T-helper 1 cell treated with Interleukin-12 subunit alpha and Interleukin-12 subunit beta and Interleukin-4 antibody, amounts not matched to agents 30 μg/mL and 1 μg/mL, for 36 hours (primary cell): ENCODE measurements around the gene ZBTB46.
A peak's percentile ranks its signal among the peaks of the same experiment; 100 is the strongest.

Experiments
- H3K27ac Mint-ChIP-seq: one replicate; pipeline ENCODE4 v1.8.0; 2021; ENCODE audit warnings: mild to moderate bottlenecking, mixed read lengths
- H3K27me3 Mint-ChIP-seq: one replicate; pipeline ENCODE4 v1.8.0; 2021; ENCODE audit warnings: low read depth, mixed read lengths
- H3K36me3 Mint-ChIP-seq: one replicate; pipeline ENCODE4 v1.8.0; 2021; ENCODE audit warnings: low read depth, mixed read lengths
- H3K4me1 Mint-ChIP-seq: one replicate; pipeline ENCODE4 v1.8.0; 2021; ENCODE audit warnings: low read depth, mixed read lengths
- H3K4me3 Mint-ChIP-seq: one replicate; pipeline ENCODE4 v1.8.0; 2021; ENCODE audit warnings: mild to moderate bottlenecking, moderate library complexity, mixed read lengths
- H3K9me3 Mint-ChIP-seq: one replicate; pipeline ENCODE4 v1.8.0; 2021; ENCODE audit warnings: mixed read lengths

The ZBTB46 gene

DNA sequence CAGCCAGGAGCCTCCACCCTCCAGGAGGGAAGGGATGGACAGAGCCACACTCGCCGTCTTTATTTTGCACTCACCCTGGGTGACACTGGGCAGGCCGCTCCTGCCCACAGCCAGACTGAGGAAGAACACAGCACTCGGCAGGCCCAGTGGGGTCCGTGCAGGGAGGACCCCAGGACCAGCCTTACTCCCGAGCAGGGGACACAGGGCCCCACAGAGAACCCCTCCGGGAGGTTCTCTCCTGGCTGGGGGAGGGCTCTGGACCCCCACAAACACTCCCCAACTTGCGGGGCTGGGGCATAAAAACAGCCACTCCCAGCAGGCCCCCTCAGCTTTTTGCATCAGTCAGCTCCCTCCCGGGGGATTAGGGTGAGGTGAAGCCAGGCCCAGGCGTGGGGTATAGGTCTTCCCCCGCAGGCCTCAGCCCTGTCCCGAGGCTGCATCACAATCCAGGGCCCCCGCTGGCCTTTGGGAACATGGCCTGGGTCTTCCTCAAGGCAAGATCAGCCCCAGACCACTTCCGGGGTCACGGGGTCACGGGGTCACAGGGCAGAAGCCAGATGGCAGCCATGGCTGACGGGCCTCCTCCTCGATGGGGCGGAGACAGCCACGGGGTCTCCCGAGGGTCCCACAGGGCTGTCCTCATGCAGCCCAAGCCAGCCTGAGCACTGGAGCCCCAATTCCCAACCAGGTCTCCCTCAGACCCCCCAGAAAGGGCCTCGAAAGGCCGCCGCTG, 131.4 kb downstream of the ZBTB46 start:
- peaks cover 3% of the 10 kb centered on the region for H3K36me3 Mint-ChIP-seq
- no peaks in the 10 kb centered on the region for H3K4me1 Mint-ChIP-seq
- no peaks in the 10 kb centered on the region for H3K9me3 Mint-ChIP-seq
- no peaks in the 10 kb centered on the region for H3K27me3 Mint-ChIP-seq
- H3K4me3 Mint-ChIP-seq: no peak overlapping the region
- H3K27ac Mint-ChIP-seq: no peak overlapping the region

DNA sequence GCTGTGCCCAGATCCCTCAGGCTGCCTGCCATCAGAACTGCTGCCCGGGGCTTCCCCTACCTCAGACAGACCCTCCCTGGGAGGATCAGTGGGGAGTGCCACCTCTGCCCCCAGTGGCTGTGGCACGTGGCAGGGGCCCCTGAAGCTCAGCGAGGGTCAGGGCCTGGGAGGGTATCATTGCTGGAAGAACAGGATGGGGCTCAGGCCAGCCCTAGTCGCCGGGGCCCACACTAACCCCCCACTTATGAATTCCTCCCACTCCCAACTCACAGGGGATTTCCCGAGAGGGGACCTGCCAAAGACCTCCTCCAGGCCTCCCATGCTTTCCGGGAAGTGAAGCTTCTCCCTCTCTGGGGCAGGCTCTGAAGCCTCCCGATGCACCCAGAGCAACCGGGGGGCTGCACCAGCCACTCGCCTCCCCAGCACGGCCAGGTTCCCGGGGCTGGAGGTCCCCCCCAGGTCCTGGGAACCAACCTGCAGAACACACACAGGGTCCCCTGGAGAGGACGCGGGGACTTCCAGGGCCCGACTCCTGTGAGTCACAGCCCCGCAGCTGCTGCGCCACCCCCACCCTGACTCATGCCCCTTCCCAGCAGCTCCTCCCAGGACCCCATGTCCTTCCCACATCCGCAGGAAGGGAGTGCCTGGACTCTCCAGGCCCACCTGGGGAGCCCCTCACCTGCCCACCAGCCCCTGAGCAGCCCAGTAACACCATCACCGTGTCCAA, 132.2 kb downstream of the ZBTB46 start:
- no peak overlapping the region for H3K27ac Mint-ChIP-seq
- H3K27me3 Mint-ChIP-seq: no peaks in the 10 kb centered on the region
- no peaks in the 10 kb centered on the region for H3K9me3 Mint-ChIP-seq
- H3K36me3 Mint-ChIP-seq: peaks cover under 1% of the 10 kb centered on the region
- H3K4me1 Mint-ChIP-seq: no peaks in the 10 kb centered on the region
- H3K4me3 Mint-ChIP-seq: no peak overlapping the region

- H3K27me3 Mint-ChIP-seq: no peaks in the 10 kb centered on the region
- no peaks in the 10 kb centered on the region for H3K9me3 Mint-ChIP-seq
- H3K36me3 Mint-ChIP-seq: peaks cover 3% of the 10 kb centered on the region
- H3K27ac Mint-ChIP-seq: no peak overlapping the region
- H3K4me3 Mint-ChIP-seq: no peak overlapping the region
- no peaks in the 10 kb centered on the region for H3K4me1 Mint-ChIP-seq
These were observed 133.1 kb downstream of the ZBTB46 start for GRCh38 chr20:63697868-63698545.

GRCh38 chr20:63697357-63697867, 133.7 kb downstream of the ZBTB46 start:
- H3K27me3 Mint-ChIP-seq: no peaks in the 10 kb centered on the region
- no peaks in the 10 kb centered on the region for H3K9me3 Mint-ChIP-seq
- H3K4me3 Mint-ChIP-seq: no peak overlapping the region
- H3K27ac Mint-ChIP-seq: no peak overlapping the region
- H3K4me1 Mint-ChIP-seq: no peaks in the 10 kb centered on the region
- H3K36me3 Mint-ChIP-seq: peaks cover 5% of the 10 kb centered on the region

DNA sequence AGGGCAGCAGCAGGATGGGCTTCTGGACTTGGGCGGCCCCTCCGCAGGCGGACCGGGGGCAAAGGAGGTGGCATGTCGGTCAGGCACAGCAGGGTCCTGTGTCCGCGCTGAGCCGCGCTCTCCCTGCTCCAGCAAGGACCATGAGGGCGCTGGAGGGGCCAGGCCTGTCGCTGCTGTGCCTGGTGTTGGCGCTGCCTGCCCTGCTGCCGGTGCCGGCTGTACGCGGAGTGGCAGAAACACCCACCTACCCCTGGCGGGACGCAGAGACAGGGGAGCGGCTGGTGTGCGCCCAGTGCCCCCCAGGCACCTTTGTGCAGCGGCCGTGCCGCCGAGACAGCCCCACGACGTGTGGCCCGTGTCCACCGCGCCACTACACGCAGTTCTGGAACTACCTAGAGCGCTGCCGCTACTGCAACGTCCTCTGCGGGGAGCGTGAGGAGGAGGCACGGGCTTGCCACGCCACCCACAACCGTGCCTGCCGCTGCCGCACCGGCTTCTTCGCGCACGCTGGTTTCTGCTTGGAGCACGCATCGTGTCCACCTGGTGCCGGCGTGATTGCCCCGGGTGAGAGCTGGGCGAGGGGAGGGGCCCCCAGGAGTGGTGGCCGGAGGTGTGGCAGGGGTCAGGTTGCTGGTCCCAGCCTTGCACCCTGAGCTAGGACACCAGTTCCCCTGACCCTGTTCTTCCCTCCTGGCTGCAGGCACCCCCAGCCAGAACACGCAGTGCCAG, 134.3 kb downstream of the ZBTB46 start, which contains the start of gene TNFRSF6B:
TSS of gene TNFRSF6B (plus strand) at position 25 of the 729 bp plus-strand sequence. CDS start at position 141, 116 bp downstream.
- no peak within 1 kb of the TSS for H3K4me3 Mint-ChIP-seq
- no peak within 1 kb of the TSS for H3K27ac Mint-ChIP-seq
- no peaks in the 10 kb centered on the region for H3K4me1 Mint-ChIP-seq
- H3K36me3 Mint-ChIP-seq: peaks cover 5% of the 10 kb centered on the region
- no peaks in the 10 kb centered on the region for H3K9me3 Mint-ChIP-seq
- no peaks in the 10 kb centered on the region for H3K27me3 Mint-ChIP-seq

- Mint-ChIP-seq H3K4me3 (no peak overlapping the region), H3K4me1 (no peaks in the 10 kb centered on the region), H3K9me3 (no peaks in the 10 kb centered on the region), H3K27me3 (no peaks in the 10 kb centered on the region), H3K27ac (no peak overlapping the region), H3K36me3 (peaks cover 5% of the 10 kb centered on the region)
These were observed 134.8 kb downstream of the ZBTB46 start for GRCh38 chr20:63696306-63696627.

DNA sequence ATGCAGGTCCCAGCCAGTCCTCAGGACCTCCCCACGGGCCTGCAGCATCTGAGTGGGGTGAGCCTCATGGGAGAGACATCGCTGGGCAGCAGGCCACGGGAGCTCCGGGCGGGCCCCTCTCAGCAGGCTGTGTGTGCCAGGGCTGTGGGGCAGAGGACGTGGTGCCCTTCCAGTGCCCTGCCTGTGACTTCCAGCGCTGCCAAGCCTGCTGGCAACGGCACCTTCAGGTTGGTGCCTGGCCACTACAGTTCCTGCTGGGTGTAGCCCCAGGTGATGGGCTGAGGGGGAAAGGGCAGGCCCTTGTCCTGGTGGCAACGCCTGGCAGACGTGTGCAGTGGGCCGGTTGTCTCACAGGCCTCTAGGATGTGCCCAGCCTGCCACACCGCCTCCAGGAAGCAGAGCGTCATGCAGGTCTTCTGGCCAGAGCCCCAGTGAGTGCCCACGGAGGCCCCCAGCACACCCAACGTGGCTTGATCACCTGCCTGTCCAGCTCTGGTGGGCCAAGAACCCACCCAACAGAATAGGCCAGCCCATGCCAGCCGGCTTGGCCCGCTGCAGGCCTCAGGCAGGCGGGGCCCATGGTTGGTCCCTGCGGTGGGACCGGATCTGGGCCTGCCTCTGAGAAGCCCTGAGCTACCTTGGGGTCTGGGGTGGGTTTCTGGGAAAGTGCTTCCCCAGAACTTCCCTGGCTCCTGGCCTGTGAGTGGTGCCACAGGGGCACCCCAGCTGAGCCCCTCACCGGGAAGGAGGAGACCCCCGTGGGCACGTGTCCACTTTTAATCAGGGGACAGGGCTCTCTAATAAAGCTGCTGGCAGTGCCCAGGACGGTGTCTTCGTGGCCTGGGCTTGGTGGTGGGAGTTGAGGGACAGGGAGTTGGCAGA, 135.4 kb downstream of the ZBTB46 start:
- Mint-ChIP-seq H3K4me1 (no peaks in the 10 kb centered on the region), H3K4me3 (no peak overlapping the region), H3K27ac (no peak overlapping the region), H3K27me3 (no peaks in the 10 kb centered on the region), H3K36me3 (peaks cover 5% of the 10 kb centered on the region), H3K9me3 (no peaks in the 10 kb centered on the region)

DNA sequence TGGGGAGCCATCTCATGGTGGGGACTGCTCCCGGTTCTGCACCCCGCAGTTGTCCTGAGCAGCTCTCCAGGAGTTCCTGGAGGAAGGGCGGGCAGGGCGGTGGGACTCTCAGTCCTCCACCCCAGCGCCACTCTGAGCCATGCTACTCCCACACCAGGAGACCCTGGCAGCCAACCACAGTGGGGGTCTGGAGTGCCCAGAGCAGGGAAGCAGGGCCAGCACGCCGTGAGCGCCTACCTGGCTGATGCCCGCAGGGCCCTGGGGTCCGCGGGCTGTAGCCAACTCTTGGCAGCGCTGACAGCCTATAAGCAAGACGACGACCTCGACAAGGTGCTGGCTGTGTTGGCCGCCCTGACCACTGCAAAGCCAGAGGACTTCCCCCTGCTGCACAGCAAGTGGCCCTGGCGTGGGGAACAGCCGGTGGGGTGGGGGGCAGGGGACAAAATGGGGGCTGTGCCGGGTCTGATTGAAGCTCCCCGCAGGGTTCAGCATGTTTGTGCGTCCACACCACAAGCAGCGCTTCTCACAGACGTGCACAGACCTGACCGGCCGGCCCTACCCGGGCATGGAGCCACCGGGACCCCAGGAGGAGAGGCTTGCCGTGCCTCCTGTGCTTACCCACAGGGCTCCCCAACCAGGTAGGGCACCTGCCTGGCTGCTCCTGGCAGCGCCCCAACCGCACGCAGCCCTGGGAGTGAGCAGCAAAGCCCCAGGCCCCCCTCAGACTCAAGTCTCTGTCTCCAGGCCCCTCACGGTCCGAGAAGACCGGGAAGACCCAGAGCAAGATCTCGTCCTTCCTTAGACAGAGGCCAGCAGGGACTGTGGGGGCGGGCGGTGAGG, 136.3 kb downstream of the ZBTB46 start:
- Mint-ChIP-seq H3K27ac (no peak overlapping the region), H3K36me3 (peaks cover 5% of the 10 kb centered on the region), H3K27me3 (no peaks in the 10 kb centered on the region), H3K9me3 (no peaks in the 10 kb centered on the region), H3K4me1 (no peaks in the 10 kb centered on the region), H3K4me3 (no peak overlapping the region)

GRCh38 chr20:63693733-63694583, 137.1 kb downstream of the ZBTB46 start:
- Mint-ChIP-seq H3K4me3 (peak overlapping the region; percentile 14), H3K4me1 (no peaks in the 10 kb centered on the region), H3K27me3 (no peaks in the 10 kb centered on the region), H3K36me3 (peaks cover 5% of the 10 kb centered on the region), H3K9me3 (no peaks in the 10 kb centered on the region), H3K27ac (peak overlapping the region; percentile 68)
